K562 (cell line): ENCODE results near the gene RBM46. TPM values are rescaled to one million over a fixed set of nuclear protein-coding genes. Genes with fewer than 3 reads are reported as not detected.

Experiments
- ARID3B ChIP-seq: fragments of 250-450 bp; sonication (Bioruptor Pico); IDR thresholded peaks from 2 replicates; pipeline ENCODE4 v1.4.0; 2020; ENCODE audit warnings: borderline replicate concordance
- DDX20 ChIP-seq: fragments of 450-650 bp; IDR thresholded peaks from 2 replicates; pipeline ENCODE4 v1.6.1; 2016; ENCODE audit warnings: missing genetic modification characterization, low read depth, mild to moderate bottlenecking, missing compliant biosample characterization, moderate library complexity
- KLF16 ChIP-seq: IDR thresholded peaks from 2 replicates; pipeline ENCODE4 v1.6.1; 2016; ENCODE audit warnings: antibody characterized with exemption
- NFATC3 ChIP-seq: fragments of 450-650 bp; IDR thresholded peaks from 2 replicates; pipeline ENCODE4 v1.6.1; 2017; ENCODE audit warnings: mild to moderate bottlenecking
- RBM25 ChIP-seq: fragments of 200-400 bp; formaldehyde crosslinking; IDR thresholded peaks from 2 replicates; pipeline ENCODE4 v1.6.1; 2018; ENCODE audit warnings: low read length, low read depth, moderate library complexity; ENCODE audit not compliant: severe bottlenecking
- REST ChIP-seq, 2 experiments: fragments of 450-650 bp; formaldehyde crosslinking in 1 of 2; IDR thresholded peaks; 2 replicates each; pipeline versions ENCODE4 v1.4.0 to v1.6.1; 2014 to 2020; ENCODE audit warnings: mild to moderate bottlenecking in 2 of 2, borderline replicate concordance in 1 of 2, low read depth in 1 of 2
- SREBF2 ChIP-seq: sonication (generic); formaldehyde crosslinking; IDR thresholded peaks from 2 replicates; pipeline ENCODE4 v1.4.0; 2020; ENCODE audit warnings: mild to moderate bottlenecking, missing genetic modification reagents
- ZNF586 ChIP-seq: fragments of 450-650 bp; formaldehyde crosslinking; conservative IDR thresholded peaks from 2 replicates; pipeline ENCODE4 v1.4.0; 2020; ENCODE audit warnings: mild to moderate bottlenecking, moderate library complexity
- polyA plus RNA-seq, 8 experiments: library from polyadenylated mRNA; depleted of rRNA in 4 of 8; stranded (reverse) in 5 of 8; unstranded in 3 of 8; fragments of >200 nt; fragmentation: Nextera tagmentation in 2 of 8; fragmentation: Illumina TruSeq in 1 of 8; extraction: Ambion mirVana in 2 of 8; extraction: Trizol in 1 of 8; gene quantifications; 2 replicates each; pipeline versions ENCODE4 v1.2.1 to v1.2.3, GENCODE V29; 2011 to 2014; ENCODE audit warnings: inconsistent platforms in 1 of 8, missing spikeins in 1 of 8
- total RNA-seq, 7 experiments: library from RNA; depleted of rRNA in 6 of 7; stranded (reverse); fragments of >200 nt in 6 of 7; fragmentation: Illumina TruSeq in 2 of 7; extraction: Trizol in 2 of 7; gene quantifications; 2 replicates each; pipeline versions ENCODE4 v1.2.1 to v1.2.3, GENCODE V29; 2011 to 2021; ENCODE audit warnings: low replicate concordance in 1 of 7

Gene RBM46
- total and polyA plus RNA-seq, 9 of the 15 experiments (the other 6 are each of a cell fraction or from before 2014, with no cell fraction given) = 0.04 TPM; not detected in 8

GRCh38 chr4:154781126-154781982 is at the start of gene RBM46 (continued):
- TF ChIP-seq REST (IDR thresholded peaks at IDR 0.05; ENCODE audit: borderline replicate concordance) (no peak), REST (CRISPR knock-in tag; IDR thresholded peaks at IDR 0.05; ENCODE audit: low read depth) (no peak), SREBF2 (no peak), NFATC3 (no peak), KLF16 (no peak), RBM25 (no peak), ZNF586 (CRISPR knock-in tag) (no peak), ARID3B (CRISPR knock-in tag) (no peak), DDX20 (no peak)
- TF ChIP-seq, all 486 proteins: peak for 0
